NCI-H1694 treated with DMSO at 0.1 percent for 48 hours (cell line): ENCODE results near the gene LMAN1L.
"Not testable (repeated sequence)": the region's sequence is repeated elsewhere in the genome, so short reads cannot be mapped to it uniquely, and the experiment has no call there.

ENCODE experiments used
- DNase-seq: peaks from one replicate; lab custom pipeline; 2025; lab: John Stamatoyannopoulos, UW

The LMAN1L gene

GRCh38 chr15:74782259-74783071 lies 30.2 kb upstream of the LMAN1L start:
- DNase-seq: no peak

GRCh38 chr15:74783072-74783807 lies 29.4 kb upstream of the LMAN1L start:
- DNase-seq: no peak

GRCh38 chr15:74783808-74784175 lies 28.8 kb upstream of the LMAN1L start:
- no peak for DNase-seq

GRCh38 chr15:74784426-74785193 lies 28.0 kb upstream of the LMAN1L start:
- no peak for DNase-seq

GRCh38 chr15:74785194-74786032 lies 27.2 kb upstream of the LMAN1L start:
- no peak for DNase-seq

- not testable (repeated sequence) for DNase-seq
Observed at GRCh38 chr15:74786081-74786480, 26.6 kb upstream of the LMAN1L start.

- DNase-seq: no peak
Observed at GRCh38 chr15:74786551-74787165, 26.0 kb upstream of the LMAN1L start.

- DNase-seq: peak; percentile 48
Observed at GRCh38 chr15:74787251-74788041, 25.2 kb upstream of the LMAN1L start.

GRCh38 chr15:74788042-74788682 lies 24.5 kb upstream of the LMAN1L start:
- no peak for DNase-seq

- no peak for DNase-seq
Observed at GRCh38 chr15:74788683-74789151, 23.9 kb upstream of the LMAN1L start.

- no peak for DNase-seq
Observed at GRCh38 chr15:74789171-74789631, 23.4 kb upstream of the LMAN1L start.

- no peak for DNase-seq
Observed at GRCh38 chr15:74789741-74790079, 22.9 kb upstream of the LMAN1L start.

GRCh38 chr15:74790080-74790916 lies 22.3 kb upstream of the LMAN1L start:
- DNase-seq: no peak

GRCh38 chr15:74791007-74791406 lies 21.6 kb upstream of the LMAN1L start:
- no peak for DNase-seq

GRCh38 chr15:74791667-74792066 lies 21.0 kb upstream of the LMAN1L start:
- no peak for DNase-seq

GRCh38 chr15:74792227-74793016 lies 20.2 kb upstream of the LMAN1L start:
- DNase-seq: no peak

- no peak for DNase-seq
Observed at GRCh38 chr15:74793135-74794028, 19.3 kb upstream of the LMAN1L start.
